CD4-positive, alpha-beta T cell treated with Interleukin-10 for 1 hour (primary cell): ENCODE measurements around the gene COX6A2.
A peak's percentile ranks its signal among the peaks of the same experiment; 100 is the strongest.
"Not testable (repeated sequence)": the region's sequence is repeated elsewhere in the genome, so short reads cannot be mapped to it uniquely, and the experiment has no call there.

ENCODE experiments used
- DNase-seq: peaks from one replicate; pipeline ENCODE4 v3.0.0-alpha.2; 2020

COX6A2 gene

DNA sequence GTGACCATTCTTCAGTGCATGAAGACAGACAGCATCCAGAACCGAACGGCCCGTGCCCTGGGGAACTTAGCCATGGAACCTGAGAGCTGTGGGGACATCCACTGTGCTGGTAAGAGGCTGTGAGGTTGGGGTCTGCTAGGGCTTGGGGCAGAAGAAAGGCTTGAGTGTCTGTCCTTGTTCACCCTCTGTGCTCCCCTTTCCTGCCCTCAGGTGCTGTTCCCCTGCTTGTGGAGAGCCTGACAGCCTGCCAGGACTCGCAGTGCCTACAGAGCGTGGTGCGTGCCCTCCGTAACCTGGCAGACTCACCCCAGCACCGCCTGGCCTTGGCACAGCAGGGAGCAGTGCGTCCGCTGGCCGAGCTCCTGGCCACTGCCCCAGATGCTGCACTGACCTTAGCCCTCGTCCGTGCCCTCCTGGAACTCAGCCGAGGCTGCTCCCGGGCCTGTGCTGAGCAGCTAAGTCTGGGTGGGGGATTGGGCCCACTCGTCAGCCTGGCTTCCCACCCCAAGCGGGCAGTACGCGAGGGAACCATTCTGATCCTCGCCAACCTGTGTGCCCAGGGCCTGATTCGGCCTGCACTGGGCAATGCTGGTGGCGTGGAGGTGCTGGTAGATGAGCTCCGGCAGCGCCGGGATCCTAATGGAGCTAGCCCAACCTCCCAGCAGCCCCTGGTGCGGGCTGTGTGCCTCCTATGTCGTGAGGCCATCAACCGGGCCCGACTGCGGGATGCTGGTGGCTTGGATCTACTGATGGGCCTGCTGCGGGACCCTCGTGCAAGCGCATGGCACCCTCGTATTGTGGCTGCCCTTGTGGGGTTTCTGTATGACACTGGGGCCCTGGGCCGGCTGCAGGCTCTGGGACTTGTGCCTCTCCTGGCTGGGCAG is 34.0 kb upstream of the COX6A2 start:
- DNase-seq = no peak

DNA sequence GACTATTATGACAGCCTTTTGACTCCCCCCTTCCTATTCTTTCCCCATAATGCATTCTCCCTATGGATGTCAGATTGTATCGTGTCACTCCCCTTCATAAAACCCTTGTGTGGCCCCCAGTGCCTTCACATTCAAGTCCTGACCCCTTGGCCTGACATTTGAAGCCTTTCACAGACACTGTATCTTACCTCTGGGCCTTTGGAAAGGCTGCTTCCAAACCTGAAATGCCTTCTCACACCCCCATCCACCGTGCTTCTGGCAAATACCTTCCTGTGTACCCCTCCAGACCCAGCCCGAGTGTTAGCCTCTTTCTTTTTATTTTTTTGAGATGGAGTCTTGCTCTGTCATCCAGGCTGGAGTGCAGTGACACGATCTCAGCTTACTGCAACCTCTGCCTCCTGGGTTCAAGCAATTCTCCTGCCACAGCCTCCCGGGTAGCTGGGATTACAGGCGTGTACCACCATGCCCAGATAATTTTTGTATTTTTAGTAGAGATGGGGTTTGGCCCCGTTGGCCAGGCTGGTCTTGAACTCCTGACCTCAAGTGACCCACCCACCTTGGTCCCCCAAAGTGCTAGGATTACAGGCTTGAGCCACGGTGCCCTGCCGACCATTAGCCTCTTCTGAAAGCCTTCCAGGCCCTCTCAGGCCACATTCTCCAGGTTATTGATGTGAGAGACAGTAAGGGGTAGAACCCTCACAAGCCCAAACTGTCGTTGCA is 33.2 kb upstream of the COX6A2 start:
- no peak for DNase-seq

DNA sequence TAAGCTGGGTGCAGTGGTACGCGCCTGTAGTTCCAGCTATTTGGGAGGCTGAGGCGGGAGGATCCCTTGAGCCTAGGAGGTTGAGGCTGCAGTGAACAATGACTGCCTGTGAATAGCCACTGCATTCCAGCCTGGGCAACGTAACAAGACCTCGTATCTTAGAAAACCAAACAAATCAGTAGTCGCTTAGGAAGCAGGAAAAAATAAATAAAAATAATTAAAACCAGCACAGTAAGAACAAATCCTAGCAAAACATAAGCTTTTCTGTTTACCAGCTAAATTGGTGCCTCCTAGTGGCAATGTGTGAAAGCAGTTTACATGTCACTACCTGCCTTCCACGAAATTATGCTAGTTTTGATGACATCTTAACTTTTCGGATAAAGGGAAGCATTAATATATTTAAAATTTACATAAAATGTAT is 32.4 kb upstream of the COX6A2 start:
- peak; percentile 68 for DNase-seq

DNA sequence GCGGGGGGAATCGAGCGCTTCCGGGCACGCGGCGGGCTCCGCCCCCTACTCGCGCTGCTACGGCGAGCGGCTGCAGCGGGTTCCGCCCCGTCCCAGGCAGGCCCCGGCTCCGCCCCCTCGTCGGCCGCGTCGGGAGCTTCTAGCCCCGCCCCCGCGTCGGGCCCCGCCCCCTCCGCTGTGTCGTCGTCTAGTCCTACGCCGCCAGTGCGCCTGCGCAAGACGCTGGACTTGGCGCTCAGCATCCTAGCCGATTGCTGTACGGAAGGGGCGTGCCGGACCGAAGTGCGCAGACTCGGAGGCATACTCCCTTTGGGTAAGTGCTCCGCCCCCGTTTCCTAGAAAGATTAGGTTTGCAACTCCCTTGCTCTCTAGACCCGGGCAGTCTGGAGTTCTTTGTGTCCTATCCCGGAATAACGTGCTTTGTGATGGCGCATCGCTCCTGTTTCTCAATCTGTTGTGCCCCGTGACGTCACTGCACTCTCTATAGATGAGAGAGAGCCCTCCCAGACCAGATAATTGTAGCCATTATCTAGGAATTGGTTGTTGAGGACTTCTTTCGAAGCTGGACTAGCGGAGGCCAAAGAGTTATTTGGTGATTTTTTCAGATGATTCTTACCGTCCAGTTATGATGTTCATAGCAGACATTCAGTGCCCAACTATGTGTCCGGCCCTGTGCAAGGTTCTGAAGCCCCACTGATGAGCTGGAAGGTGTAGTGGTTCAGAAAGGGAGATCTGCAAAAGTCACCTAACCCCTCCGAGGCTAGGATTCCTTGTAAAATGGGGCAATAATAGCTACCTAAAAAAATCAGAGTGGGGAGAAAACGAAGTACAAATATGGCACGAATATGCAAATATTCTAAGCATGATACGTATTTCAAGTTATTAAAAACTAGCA is 31.8 kb upstream of the COX6A2 start:
- peak; percentile 100 for DNase-seq

DNA sequence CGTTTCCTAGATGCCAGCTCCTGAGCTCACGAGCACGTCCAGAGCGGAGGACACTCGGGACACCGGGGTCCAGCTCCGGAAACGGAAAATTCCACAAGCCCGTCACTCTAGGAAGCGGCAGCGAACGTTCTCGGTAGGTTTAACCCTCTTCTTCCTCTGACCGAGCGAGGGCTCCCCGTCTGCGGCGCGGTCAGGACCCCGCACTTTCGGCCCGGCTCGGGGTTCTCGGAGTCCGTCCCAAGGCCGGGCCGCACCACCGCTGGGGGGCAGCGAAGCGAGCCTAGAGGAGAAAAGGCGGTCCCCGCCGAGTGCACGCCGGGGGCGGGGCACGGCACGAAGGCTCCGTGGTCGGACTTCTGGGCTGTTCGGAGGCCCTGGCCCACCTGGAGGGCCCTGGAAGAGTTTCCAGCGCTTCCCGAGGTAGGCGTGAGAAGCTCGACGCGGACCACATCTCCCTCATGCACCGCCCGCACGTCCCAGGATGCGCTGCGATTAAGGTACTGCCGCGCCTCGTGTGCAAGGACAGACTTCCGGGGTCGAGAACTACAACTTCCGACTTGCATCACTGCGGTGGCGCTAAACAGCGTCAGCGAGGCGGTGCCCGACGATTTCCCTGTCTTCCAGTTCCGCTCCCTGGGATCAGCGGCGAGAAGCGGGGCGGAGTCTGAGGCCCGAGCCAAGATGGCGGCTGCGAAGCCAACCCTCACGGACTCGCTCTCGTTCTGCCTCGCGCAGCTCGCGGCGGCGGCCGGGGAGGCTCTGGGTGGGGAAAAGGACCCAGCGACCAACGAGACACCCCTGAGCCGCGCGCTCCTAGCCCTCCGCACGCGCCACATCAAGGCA is 30.9 kb upstream of the COX6A2 start, which contains the start of gene ARMC5:
Gene ARMC5 (plus strand): TSS at position 658 of the 843 bp plus-strand sequence. CDS start 24 bp downstream, at position 682.
- DNase-seq = peak; percentile 97

DNA sequence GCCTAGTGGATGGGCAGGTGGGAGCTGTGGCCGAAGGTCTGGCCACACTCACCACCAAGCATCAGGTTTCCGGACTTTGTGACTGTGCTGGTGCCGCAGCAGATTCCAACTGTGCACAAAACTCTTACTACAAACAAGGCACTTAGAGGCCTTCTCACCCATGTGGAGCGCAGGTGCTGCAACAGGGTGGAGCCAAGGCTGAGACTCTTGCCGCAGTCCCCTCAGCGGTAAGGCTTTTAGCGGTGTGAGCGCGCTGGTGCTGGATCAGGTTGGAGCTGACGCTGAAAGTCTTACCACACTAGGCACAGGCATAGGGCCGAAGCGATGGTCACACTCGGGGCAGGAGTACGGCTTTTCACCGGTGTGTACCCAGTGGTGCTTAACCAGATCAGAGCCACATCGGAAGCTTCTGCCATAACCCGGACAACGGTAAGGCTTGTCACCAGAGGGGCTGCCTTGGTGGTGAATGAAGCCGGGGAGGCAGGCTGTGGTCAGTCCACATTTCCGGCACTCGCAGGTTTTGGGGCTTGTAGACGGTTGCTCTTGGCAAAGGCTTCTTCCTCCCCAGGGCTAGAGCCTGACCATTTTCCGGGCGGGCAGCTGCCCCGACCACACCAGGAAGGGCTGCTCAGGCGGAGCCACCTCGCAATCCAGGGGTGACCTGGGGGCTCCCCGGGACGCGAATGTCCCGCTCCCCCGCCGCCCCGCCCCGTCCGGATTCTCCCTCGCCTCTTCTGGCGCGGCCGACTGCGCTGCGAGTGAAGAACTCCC is 30.1 kb upstream of the COX6A2 start:
- DNase-seq = peak; percentile 65

DNA sequence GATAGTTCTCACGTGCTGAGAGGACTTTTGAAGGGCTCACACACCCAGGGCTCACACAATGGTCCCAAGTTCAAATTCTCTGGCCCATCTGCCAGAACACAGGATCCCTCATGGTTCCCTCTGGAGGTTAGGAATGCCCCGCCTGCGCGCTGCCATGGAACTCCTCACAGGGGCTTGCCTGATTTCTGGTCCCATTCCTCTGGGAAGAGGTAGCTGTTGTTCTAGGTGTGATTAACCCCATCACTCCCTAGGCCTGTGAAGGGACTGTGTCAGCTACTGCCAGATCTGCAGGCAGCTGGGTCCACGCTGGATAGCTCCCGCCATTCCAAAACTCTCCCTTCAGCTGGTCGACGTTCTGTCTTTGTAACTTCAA is 28.8 kb upstream of the COX6A2 start:
- no peak for DNase-seq

DNA sequence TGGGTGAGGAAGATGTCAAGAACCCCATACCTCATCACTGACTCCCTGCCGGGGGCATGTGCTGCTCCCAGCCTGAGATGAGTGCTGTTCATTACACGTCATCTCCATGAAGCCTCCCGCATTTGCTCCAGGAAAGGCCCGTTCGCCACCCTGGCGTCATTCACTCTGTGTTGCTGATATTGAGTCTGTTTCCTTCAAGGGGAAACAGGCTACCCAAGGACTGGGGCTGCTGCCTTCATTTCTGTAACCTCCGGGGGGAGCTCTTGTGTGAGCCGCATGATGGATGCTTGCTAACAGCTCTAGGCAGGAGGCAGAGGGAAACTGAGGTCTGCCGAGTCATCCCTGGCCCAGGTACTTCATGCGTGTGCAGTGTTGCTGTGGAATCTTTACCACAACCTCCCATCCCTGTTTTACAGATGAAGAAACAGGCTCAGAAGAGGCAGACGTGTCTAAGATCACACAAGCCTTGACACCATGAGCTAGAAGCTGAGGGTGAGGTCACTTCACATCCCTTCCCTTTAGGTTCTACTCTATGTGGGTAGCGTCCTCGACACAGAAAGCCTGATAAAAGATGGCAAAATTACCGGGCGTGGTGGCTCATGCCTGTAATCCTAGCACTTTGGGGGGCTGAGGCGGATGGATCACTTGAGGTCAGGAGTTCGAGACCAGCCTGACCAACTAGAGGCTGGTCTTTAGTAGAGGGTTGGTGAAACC is 27.6 kb upstream of the COX6A2 start:
- DNase-seq = peak; percentile 39

DNA sequence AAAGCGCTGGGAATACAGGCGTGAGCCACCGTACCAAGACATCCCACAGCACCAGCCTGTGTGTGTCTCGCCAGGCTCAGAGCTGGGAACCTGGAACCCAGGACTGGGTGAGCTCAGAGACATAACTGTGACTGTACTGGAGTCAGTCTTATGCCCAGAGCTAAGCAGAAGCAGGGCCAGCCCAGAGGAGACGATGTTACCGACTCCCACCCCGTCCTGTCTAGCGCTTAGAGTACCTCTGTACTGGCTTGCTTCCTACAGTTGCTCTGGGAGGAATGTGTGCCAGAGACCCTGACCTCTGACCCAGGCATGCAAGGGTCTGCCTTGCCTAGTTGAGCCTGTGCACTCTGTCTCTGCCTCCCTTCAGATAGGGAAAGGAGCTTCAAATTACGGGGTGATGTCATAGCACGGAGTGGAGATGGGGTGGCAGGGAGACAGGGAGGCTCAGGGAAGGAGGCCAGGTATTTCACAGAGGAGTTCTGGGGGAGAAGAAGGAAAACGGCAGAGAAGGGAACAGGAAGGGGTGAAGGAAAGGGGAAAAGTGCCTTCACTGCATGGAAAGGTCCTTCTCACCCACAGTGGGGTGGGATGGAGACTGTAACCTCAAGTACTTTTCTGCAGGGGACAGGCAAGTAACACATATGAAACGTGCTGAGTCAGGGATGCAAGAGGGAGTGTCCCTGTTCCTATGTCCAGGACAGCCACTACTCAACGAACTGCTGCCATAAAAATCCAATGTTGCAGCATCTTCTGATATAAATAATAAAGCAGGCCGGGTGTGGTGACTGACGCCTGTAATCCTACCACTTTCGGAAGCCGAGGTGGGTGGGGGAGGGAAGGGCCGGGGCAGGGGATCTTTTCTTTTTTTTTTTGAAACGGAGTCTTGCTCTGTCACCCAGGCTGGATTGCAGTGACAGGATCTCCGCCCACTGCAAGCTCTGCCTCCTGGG is 25.4 kb upstream of the COX6A2 start:
- no peak for DNase-seq

DNA sequence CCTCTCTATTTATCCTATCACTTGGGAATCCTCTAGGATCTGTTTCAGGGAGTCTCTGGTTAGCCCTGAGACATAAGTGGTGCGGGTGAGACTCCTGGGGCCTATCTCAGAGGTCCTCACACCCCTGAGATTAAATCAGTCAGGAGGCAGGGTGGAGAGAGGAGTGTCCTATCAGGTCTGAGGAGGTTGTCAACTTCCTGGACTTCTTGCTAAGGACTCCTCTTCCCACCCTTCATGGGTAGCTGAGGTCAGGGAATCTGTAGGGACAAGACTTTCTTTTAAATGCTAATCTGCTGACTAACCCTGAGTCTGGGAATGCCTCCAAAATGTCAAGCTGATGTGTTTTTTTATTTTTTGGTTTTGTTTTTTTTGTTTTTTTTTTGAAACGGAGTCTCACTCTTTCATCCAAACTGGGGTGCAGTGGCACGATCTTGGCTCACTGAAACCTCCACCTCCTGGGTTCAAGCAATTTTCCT is 24.5 kb upstream of the COX6A2 start:
- no peak for DNase-seq

DNA sequence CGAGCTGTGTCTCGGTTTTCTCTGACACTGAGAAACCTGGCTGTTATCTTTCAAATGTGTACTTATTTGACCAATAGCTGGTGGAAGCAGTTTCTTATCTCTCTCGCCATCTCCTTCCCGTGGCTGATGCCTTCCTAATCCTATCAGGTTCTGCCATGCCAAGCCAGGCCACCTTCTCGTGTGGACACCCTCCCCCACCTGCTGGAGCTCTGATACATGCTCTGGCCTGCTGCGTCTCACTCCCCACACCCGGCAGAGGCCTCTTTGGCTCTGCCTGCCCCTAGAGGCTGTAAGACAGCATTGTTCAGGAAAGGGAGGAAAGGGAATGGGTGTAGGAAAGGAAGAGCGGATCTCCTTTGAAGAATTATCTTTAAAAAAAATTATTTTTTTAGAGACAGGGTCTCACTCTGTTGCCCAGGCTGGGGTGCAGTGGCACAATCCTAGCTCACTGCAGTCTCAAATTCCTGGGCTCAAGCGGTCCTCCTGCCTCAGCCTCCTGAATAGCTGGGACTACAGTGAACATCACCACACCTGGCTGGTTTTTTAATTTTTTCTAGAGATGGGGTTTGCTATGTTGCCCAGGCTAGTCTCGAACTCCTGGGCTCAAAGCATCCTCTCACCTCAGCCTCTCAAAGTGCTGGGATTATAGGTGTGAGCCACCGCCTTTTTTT is 23.7 kb upstream of the COX6A2 start:
- DNase-seq = no peak

DNA sequence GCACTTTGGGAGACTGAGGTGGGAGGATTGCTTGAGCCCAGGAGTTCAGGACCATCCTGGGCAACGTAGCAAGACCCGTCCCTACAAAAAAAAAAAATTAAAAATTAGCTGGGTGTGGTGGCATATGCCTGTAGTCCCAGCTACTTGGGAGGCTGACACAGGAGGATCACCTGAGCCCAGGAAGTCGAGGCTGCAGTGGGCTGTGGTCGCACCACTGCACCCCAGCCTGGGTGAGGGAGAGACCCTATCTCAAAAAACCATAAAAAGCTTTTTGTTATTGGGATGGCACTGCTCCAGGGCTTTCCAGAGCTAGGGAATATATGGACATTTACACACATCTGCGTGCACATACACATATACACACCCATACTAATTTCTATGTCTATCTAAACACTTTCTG is 23.0 kb upstream of the COX6A2 start:
- no peak for DNase-seq

DNA sequence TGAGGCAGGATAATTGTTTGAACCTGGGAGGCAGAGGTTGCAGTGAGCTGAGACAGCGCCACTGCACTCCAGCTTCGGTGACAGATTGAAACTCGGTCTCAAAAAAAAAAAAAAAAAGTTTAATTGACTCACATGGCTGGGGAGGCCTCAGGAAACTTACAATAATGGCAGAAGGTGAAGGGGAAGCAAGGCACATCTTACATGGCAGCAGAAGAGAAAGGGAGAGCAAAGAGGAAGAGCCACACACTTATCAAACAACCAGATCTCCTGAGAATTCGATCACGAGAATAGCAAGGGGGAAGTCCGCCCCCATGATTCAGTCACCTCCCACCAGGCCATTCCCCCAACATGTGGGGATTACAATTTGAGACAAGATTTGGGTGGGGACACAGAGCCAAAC is 17.8 kb upstream of the COX6A2 start:
- not testable (repeated sequence) for DNase-seq

DNA sequence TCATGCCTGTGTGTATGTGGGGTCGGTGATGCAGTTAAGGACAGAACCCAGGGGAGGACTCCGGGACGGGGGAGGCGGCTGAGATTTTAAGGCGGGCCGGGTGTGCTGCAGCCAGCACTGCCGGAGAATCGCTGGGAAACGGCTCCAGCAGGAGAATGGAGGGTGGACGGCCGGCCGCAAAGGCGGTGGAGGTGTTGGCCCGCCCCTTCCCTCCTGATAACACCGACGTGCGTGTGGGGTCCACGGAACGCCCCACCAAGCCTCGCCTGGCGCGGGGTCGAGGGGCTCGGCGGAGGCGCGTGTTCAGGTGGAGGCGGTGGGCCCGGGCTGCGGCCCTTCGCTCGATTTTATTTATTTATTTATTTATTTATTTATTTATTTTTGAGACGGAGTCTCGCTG is 13.8 kb upstream of the COX6A2 start:
- DNase-seq = no peak

DNA sequence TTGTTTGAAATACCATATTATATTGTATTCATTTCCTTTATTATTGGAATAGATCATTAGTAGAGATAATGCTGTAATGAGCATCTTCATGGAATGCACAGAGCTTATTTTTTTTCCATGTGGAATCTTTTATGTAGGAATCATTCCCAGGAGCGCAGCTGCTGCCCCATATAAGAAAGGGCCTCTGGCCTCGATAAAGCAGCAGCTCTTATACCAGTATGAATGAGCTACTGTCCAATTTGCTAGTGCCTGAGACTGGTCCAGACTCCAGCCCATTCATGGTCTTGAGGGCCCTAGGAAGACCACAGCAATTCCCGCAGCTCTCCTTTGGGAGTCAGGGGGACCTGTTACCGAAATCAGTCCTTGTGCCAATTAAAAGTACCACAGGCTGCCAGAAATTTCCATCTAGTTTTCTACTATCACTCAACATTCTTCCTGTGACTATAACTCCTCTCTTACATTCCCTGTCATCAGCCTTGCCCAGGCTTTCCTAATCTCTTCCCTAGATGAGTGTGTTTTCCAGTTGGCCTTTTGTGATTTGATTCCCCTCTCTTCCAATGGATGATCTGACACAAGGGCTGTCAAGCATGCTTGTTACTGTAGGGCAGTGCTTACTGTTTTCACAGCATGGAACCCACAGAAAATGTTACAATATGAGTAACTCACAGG is 12.5 kb upstream of the COX6A2 start:
- no peak for DNase-seq

DNA sequence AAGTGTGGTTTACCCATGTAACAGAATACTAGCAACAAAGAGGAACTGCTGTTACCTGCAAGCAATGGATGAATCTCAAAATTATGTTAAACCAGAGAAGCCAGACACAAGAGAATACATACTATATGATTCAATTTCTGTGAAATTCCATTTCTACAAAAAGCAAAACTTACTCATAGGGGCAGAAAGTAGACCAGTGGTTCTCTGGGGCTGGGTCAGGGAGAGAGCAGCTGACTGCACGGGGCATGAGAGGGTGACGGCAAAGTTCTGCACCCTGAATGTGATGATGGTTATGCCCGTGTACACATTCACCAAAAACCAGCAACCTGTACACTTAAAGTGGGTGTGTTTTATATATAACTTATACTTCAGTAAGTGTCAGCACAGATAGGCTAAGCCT is 11.4 kb upstream of the COX6A2 start:
- no peak for DNase-seq

DNA sequence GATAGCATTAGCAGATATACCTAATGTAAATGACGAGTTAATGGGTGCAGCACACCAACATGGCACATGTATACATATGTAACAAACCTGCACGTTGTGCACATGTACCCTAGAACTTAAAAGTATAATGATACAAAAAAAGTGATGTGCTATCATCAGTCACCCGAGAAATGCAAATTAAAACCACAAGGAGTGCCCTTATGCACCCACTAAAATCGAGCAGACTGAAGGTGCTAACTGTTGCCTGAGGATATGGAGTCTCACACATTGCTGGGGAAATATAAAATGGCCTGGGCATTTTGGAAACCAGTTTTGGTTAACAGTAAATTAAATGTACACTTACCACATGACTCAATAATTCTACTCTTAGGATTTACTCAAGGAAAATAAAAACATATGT is 10.9 kb upstream of the COX6A2 start:
- not testable (repeated sequence) for DNase-seq

DNA sequence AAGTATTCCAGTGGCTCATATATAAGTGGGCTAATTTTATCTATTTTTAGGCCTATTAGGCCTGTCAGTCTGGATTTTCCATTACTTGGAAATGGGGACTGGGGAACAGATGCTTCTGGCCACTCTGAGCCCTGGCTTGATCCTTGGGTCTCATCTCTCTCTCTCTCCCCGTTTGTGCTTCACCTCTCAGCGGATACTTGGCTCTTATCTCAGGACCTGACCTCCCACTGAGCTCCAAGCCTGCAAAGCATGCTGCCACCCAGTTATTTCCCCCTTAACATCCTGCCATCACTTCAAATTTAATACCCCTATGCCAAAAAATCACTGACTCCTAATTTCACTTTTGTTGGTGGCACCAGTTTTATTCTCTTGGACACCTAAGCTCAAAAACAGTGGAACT is 10.3 kb upstream of the COX6A2 start:
- no peak for DNase-seq
